IMR-90 (cell line): Measurements from ENCODE around the gene SEC14L1. TPM values are rescaled to one million over a fixed set of nuclear protein-coding genes. Genes with fewer than 3 reads are reported as not detected.

Experiments used
- ATAC-seq: fragments of 200-7000 bp; cut with Tn5 transposase; 2 replicates; pipeline ENCODE4 v1.9.1; 2020; ENCODE audit warnings: low read depth, mild to moderate bottlenecking, moderate library complexity
- BruUV-seq: library from RNA; stranded (reverse); fragments of 400-500 nt; replicated peaks from 2 replicates; lab custom pipeline; 2021; lab: Mats Ljungman, UMichigan
- CTCF ChIA-PET: fragments of 300-600 bp; formaldehyde crosslinking; extraction: SDS; loops from one replicate; lab custom pipeline; 2021; ENCODE audit warnings: antibody characterized with exemption; lab: Yijun Ruan, JAX
- POLR2A ChIA-PET: fragments of 300-600 bp; sonication (Branson Sonifier 250); formaldehyde crosslinking; loops from one replicate; lab custom pipeline; 2022; ENCODE audit warnings: antibody characterized with exemption; ENCODE audit not compliant: unreplicated experiment; lab: Charles Lee
- DNase-seq: peaks from one replicate; pipeline ENCODE4 v3.0.0; 2013
- H2AFZ ChIP-seq: replicated peaks from 2 replicates; pipeline ENCODE3; 2013; ENCODE audit warnings: low read length, mild to moderate bottlenecking; ENCODE audit not compliant: poor library complexity
- H2AK5ac ChIP-seq: 2 replicates; pipeline ENCODE4 v1.6.1; 2013; ENCODE audit warnings: low read depth, low read length, inconsistent platforms
- H2AK9ac ChIP-seq: replicated peaks from 2 replicates; pipeline ENCODE3; 2013; ENCODE audit warnings: mild to moderate bottlenecking, low read depth, low read length, moderate library complexity; ENCODE audit not compliant: poor library complexity
- H2BK120ac ChIP-seq: 2 replicates; pipeline ENCODE4 v1.6.1; 2013; ENCODE audit warnings: low read depth, low read length, inconsistent platforms
- H2BK15ac ChIP-seq: 3 replicates; pipeline ENCODE4 v1.6.1; 2013; ENCODE audit warnings: low read depth, low read length, inconsistent platforms
- H2BK20ac ChIP-seq: 2 replicates; pipeline ENCODE4 v1.6.1; 2013; ENCODE audit warnings: low read depth, mild to moderate bottlenecking, inconsistent platforms, low read length, moderate library complexity
- H2BK5ac ChIP-seq: 2 replicates; pipeline ENCODE4 v1.6.1; 2013; ENCODE audit warnings: mild to moderate bottlenecking, low read depth, low read length, inconsistent platforms; ENCODE audit not compliant: poor library complexity, severe bottlenecking
- H3K14ac ChIP-seq: replicated peaks from 2 replicates; pipeline ENCODE4 v1.6.1; 2013; ENCODE audit warnings: low read depth, low read length, inconsistent platforms
- H3K18ac ChIP-seq: 2 replicates; pipeline ENCODE4 v1.6.1; 2013; ENCODE audit warnings: low read depth, low read length, control low read depth
- H3K23ac ChIP-seq: 2 replicates; pipeline ENCODE4 v1.6.1; 2013; ENCODE audit warnings: low read depth, low read length, inconsistent platforms
- H3K27ac ChIP-seq: 2 replicates; pipeline ENCODE4 v1.5.1; 2013; ENCODE audit warnings: mild to moderate bottlenecking, control low read depth, low read length; ENCODE audit not compliant: insufficient read depth
- H3K27me3 ChIP-seq: 2 replicates; pipeline ENCODE4 v1.6.1; 2013; ENCODE audit warnings: low read length; ENCODE audit not compliant: control insufficient read depth, insufficient read depth
- H3K36me3 ChIP-seq: 2 replicates; pipeline ENCODE4 v1.6.1; 2013; ENCODE audit warnings: low read length, mixed read lengths; ENCODE audit not compliant: control insufficient read depth, insufficient read depth
- H3K4ac ChIP-seq: 2 replicates; pipeline ENCODE4 v1.6.1; 2013; ENCODE audit warnings: low read depth, low read length, inconsistent platforms
- H3K4me1 ChIP-seq: 2 replicates; pipeline ENCODE4 v1.6.1; 2013; ENCODE audit warnings: low read length, mixed read lengths; ENCODE audit not compliant: control insufficient read depth, insufficient read depth
- H3K4me2 ChIP-seq: 2 replicates; pipeline ENCODE4 v1.6.1; 2013; ENCODE audit warnings: low read depth, mild to moderate bottlenecking, control low read depth, low read length, moderate library complexity
- H3K4me3 ChIP-seq: 2 replicates; pipeline ENCODE4 v1.5.1; 2013; ENCODE audit warnings: low read depth, mild to moderate bottlenecking, control low read depth, low read length, moderate library complexity; ENCODE audit not compliant: insufficient read depth
- H3K56ac ChIP-seq: 2 replicates; pipeline ENCODE4 v1.6.1; 2013; ENCODE audit warnings: low read length, inconsistent platforms; ENCODE audit not compliant: insufficient read depth; ENCODE audit errors: extremely low read depth
- H3K79me1 ChIP-seq, 2 experiments: 2 replicates each; pipeline ENCODE4 v1.6.1; 2013; ENCODE audit warnings: low read length in 2 of 2, inconsistent platforms in 1 of 2, low read depth in 1 of 2
- H3K9ac ChIP-seq: 2 replicates; pipeline ENCODE4 v1.6.1; 2013; ENCODE audit warnings: low read depth, low read length, control low read depth
- H3K9me1 ChIP-seq: 2 replicates; pipeline ENCODE4 v1.6.1; 2013; ENCODE audit warnings: low read length, inconsistent platforms; ENCODE audit not compliant: insufficient read depth
- H3K9me3 ChIP-seq: 2 replicates; pipeline ENCODE4 v1.6.1; 2013; ENCODE audit warnings: low read length; ENCODE audit not compliant: control insufficient read depth, insufficient read depth
- H4K20me1 ChIP-seq: 2 replicates; pipeline ENCODE4 v1.6.1; 2013; ENCODE audit warnings: low read length, inconsistent platforms; ENCODE audit not compliant: insufficient read depth
- H4K5ac ChIP-seq: 2 replicates; pipeline ENCODE4 v1.6.1; 2013; ENCODE audit warnings: mild to moderate bottlenecking, low read depth, low read length, control low read depth
- H4K8ac ChIP-seq, 2 experiments: 2 replicates each; pipeline ENCODE4 v1.6.1; 2013; ENCODE audit warnings: low read depth in 2 of 2, low read length in 2 of 2, control low read depth in 1 of 2, inconsistent platforms in 1 of 2
- H4K91ac ChIP-seq: 2 replicates; pipeline ENCODE4 v1.6.1; 2013; ENCODE audit warnings: low read depth, low read length, inconsistent platforms; ENCODE audit not compliant: insufficient read depth
- CHD1 ChIP-seq: IDR thresholded peaks from 2 replicates; pipeline ENCODE4 v1.6.1; 2012; ENCODE audit warnings: low read depth, low read length, improper control_type of control experiment
- WGBS, 2 experiments: methylation state at CpG; one replicate each; pipeline versions ENCODE4 v1.1.5 to v1.1.7; 2013; ENCODE audit warnings: missing lambda C conversion rate in 2 of 2; ENCODE audit not compliant: insufficient read length in 1 of 2; ENCODE audit errors: extremely low coverage in 2 of 2; 5-methylcytosine and 5-hydroxymethylcytosine counted together
- dilution Hi-C: fragments of 300-500 bp; cut with HindIII; formaldehyde crosslinking; loops from one replicate; pipeline ENCODE4 v1.14.3; 2018; ENCODE audit warnings: low sequenced_read_pairs; ENCODE audit not compliant: unreplicated experiment
- in situ Hi-C: fragments of 300-500 bp; cut with MboI; formaldehyde crosslinking; loops from 3 replicates; pipeline ENCODE4 v1.14.3; 2019; ENCODE audit warnings: low sequenced_read_pairs, inconsistent platforms, mixed read lengths
- intact Hi-C: fragments of 100-400 bp; cut with micrococcal nuclease; formaldehyde crosslinking; loops from 2 replicates; pipeline ENCODE4 v1.10.0; 2022
- polyA plus RNA-seq, 3 experiments: library from polyadenylated mRNA; depleted of rRNA; stranded (reverse); fragments of >200 nt; gene quantifications; 2 replicates each; pipeline ENCODE4 v1.2.3, GENCODE V29; 2012; ENCODE audit warnings: low replicate concordance in 1 of 3
- total RNA-seq: library from RNA; depleted of rRNA; stranded (reverse); fragments of >200 nt; gene quantifications from 2 replicates; pipeline ENCODE4 v1.2.3, GENCODE V29; 2012

Gene SEC14L1
- total and polyA plus RNA-seq, 2 of the 4 experiments (the other 2 are of a cell fraction) = 24.9 to 35.8 TPM

GRCh38 chr17:77203846-77204245 is 63.1 kb downstream of the SEC14L1 start:
- no peak overlapping the region for H2AFZ ChIP-seq
- H4K5ac ChIP-seq = no peak overlapping the region
- no peak overlapping the region for H3K56ac ChIP-seq
- no peak overlapping the region for H3K4me3 ChIP-seq
- peaks cover 10% of the 10 kb centered on the region for H3K9me1 ChIP-seq
- CTCF ChIA-PET = no interaction called here
- H2BK5ac ChIP-seq = no peak overlapping the region
- H3K27ac ChIP-seq = no peak overlapping the region
- no peak overlapping the region for H3K14ac ChIP-seq
- no peak for ATAC-seq
- no peak for TF ChIP-seq CHD1
- H3K79me1 ChIP-seq = peaks cover 12 to 17% of the 10 kb centered on the region in 2 experiments; a peak in 3 of 4 replicates
- POLR2A ChIA-PET = no interaction called here
- no peak overlapping the region for H3K23ac ChIP-seq
- H3K36me3 ChIP-seq = peaks cover 53% of the 10 kb centered on the region
- dilution Hi-C loops = no loop called here
- H2BK20ac ChIP-seq = no peak overlapping the region
- in situ Hi-C loops = no loop called here
- H3K4me1 ChIP-seq = no peaks in the 10 kb centered on the region; the same call in 1 of the 2 replicates
- no TSS peak for BruUV-seq
- no peak overlapping the region for H4K8ac ChIP-seq
- no peaks in the 10 kb centered on the region for H3K9me3 ChIP-seq
- H4K20me1 ChIP-seq = no peaks in the 10 kb centered on the region
- H3K18ac ChIP-seq = no peak overlapping the region
- H2AK9ac ChIP-seq = no peak overlapping the region
- no peak overlapping the region for H2BK120ac ChIP-seq
- H3K4me2 ChIP-seq = no peak overlapping the region
- intact Hi-C loops = no loop called here
- no peak overlapping the region for H3K9ac ChIP-seq
- no peaks in the 10 kb centered on the region for H3K27me3 ChIP-seq
- H3K4ac ChIP-seq = no peak overlapping the region
- no peak overlapping the region for H2AK5ac ChIP-seq
- H2BK15ac ChIP-seq = no peak overlapping the region
- DNase-seq = no peak
- H4K91ac ChIP-seq = no peak overlapping the region
- WGBS, 2 experiments = 95% methylated on average over 10 of the region's 13 CpGs; no CpG with 5 or more reads in 1 of the 2 experiments
